GM23338 (cell line): Measurements from ENCODE around the gene SUCLG2. TPM values are rescaled to one million over a fixed set of nuclear protein-coding genes. Genes with fewer than 3 reads are reported as not detected.

Experiments
- ATAC-seq: fragments of 200-7000 bp; cut with Tn5 transposase; 3 replicates; pipeline ENCODE4 v1.9.1; 2020
- DNase-seq: peaks from one replicate; pipeline ENCODE4 v3.0.0-alpha.2; 2015; ENCODE audit warnings: low spot score
- H2AFZ ChIP-seq: fragments of 200-600 bp; sonication (generic); 2 replicates; pipeline ENCODE4 v1.8.0; 2016; ENCODE audit warnings: antibody characterized with exemption, mild to moderate bottlenecking, moderate library complexity
- H3F3A ChIP-seq: fragments of 200-600 bp; sonication (generic); replicated peaks from 2 replicates; pipeline ENCODE4 v1.8.0; 2017; ENCODE audit warnings: antibody characterized with exemption, mixed run types, low read depth
- H3K27ac ChIP-seq: fragments of 200-600 bp; sonication (generic); 2 replicates; pipeline ENCODE4 v1.6.1; 2016; ENCODE audit warnings: low read depth
- H3K27me3 ChIP-seq: fragments of 200-600 bp; sonication (generic); 2 replicates; pipeline ENCODE4 v1.8.0; 2016; ENCODE audit warnings: mild to moderate bottlenecking, mixed run types, moderate library complexity; ENCODE audit not compliant: insufficient read depth
- H3K36me3 ChIP-seq: fragments of 200-600 bp; sonication (generic); 2 replicates; pipeline ENCODE4 v1.8.0; 2016; ENCODE audit warnings: mild to moderate bottlenecking; ENCODE audit not compliant: insufficient read depth
- H3K4me1 ChIP-seq: fragments of 200-600 bp; sonication (generic); 2 replicates; pipeline ENCODE4 v1.8.0; 2016; ENCODE audit warnings: mild to moderate bottlenecking, moderate library complexity; ENCODE audit not compliant: insufficient read depth
- H3K4me2 ChIP-seq: fragments of 200-600 bp; sonication (generic); 2 replicates; pipeline ENCODE4 v1.7.1; 2017; ENCODE audit warnings: mixed run types
- H3K4me3 ChIP-seq: fragments of 200-600 bp; sonication (generic); 2 replicates; pipeline ENCODE4 v1.6.1; 2016; ENCODE audit warnings: mixed run types
- H3K79me2 ChIP-seq: fragments of 200-600 bp; sonication (generic); replicated peaks from 2 replicates; pipeline ENCODE4 v1.8.0; 2017; ENCODE audit warnings: mild to moderate bottlenecking; ENCODE audit not compliant: insufficient read depth
- H3K9me2 ChIP-seq: fragments of 200-600 bp; sonication (generic); 2 replicates; pipeline ENCODE4 v1.8.0; 2017; ENCODE audit not compliant: insufficient read depth
- H4K20me1 ChIP-seq: fragments of 200-600 bp; sonication (generic); replicated peaks from 2 replicates; pipeline ENCODE4 v1.8.0; 2017; ENCODE audit warnings: mild to moderate bottlenecking; ENCODE audit not compliant: insufficient read depth
- H3K27ac Mint-ChIP-seq: 2 replicates; pipeline ENCODE4 v1.8.0; 2020; ENCODE audit warnings: inconsistent platforms, mild to moderate bottlenecking, moderate library complexity, mixed read lengths
- H3K27me3 Mint-ChIP-seq: 3 replicates; pipeline ENCODE4 v1.8.0; 2022; ENCODE audit warnings: low read depth, mild to moderate bottlenecking, moderate library complexity, mixed read lengths, inconsistent platforms; ENCODE audit not compliant: insufficient read depth, poor library complexity
- H3K36me3 Mint-ChIP-seq: 3 replicates; pipeline ENCODE4 v1.8.0; 2021; ENCODE audit warnings: low read depth, mild to moderate bottlenecking, inconsistent platforms, moderate library complexity, mixed read lengths
- H3K4me1 Mint-ChIP-seq: 3 replicates; pipeline ENCODE4 v1.8.0; 2020; ENCODE audit warnings: mild to moderate bottlenecking, inconsistent platforms, mixed read lengths
- H3K4me3 Mint-ChIP-seq: 3 replicates; pipeline ENCODE4 v1.8.0; 2021; ENCODE audit warnings: moderate library complexity, mild to moderate bottlenecking, inconsistent platforms, mixed read lengths
- H3K9me3 Mint-ChIP-seq: 3 replicates; pipeline ENCODE4 v1.8.0; 2020; ENCODE audit warnings: moderate library complexity, mild to moderate bottlenecking, inconsistent platforms, mixed read lengths
- CREB1 ChIP-seq: fragments of 250-450 bp; sonication (Bioruptor Pico); IDR thresholded peaks from 2 replicates; pipeline ENCODE4 v1.5.0; 2020; ENCODE audit warnings: low read depth, mild to moderate bottlenecking, moderate library complexity
- CTCF ChIP-seq, 2 experiments: fragments of 200-600 bp in 1 of 2; sonication (generic) in 1 of 2; conservative IDR thresholded peaks; 2 replicates each; pipeline versions ENCODE4 v1.5.1 to v1.6.1; 2016 to 2017; ENCODE audit warnings: antibody characterized with exemption in 2 of 2, low read depth in 2 of 2, mild to moderate bottlenecking in 2 of 2, moderate library complexity in 1 of 2
- ETS1 ChIP-seq: IDR thresholded peaks from 2 replicates; pipeline ENCODE4 v1.6.1; 2016; ENCODE audit warnings: antibody characterized with exemption
- POLR2AphosphoS5 ChIP-seq: IDR thresholded peaks from 2 replicates; pipeline ENCODE4 v1.6.1; 2016; ENCODE audit warnings: antibody characterized with exemption, low read depth
- STAT1 ChIP-seq: IDR thresholded peaks from one replicate; pipeline ENCODE4 v1.6.1; 2016; ENCODE audit warnings: antibody characterized with exemption; ENCODE audit not compliant: unreplicated experiment
- ZNF114 ChIP-seq: fragments of 250-450 bp; sonication (Bioruptor Pico); IDR thresholded peaks from 2 replicates; pipeline ENCODE4 v1.5.0; 2020; ENCODE audit warnings: mild to moderate bottlenecking, moderate library complexity
- ZNF331 ChIP-seq: fragments of 250-450 bp; sonication (Bioruptor Pico); IDR thresholded peaks from 2 replicates; pipeline ENCODE4 v1.5.0; 2020; ENCODE audit warnings: low read depth, mild to moderate bottlenecking, moderate library complexity
- ZNF462 ChIP-seq: fragments of 250-450 bp; sonication (Bioruptor Pico); IDR thresholded peaks from 2 replicates; pipeline ENCODE4 v1.5.0; 2020; ENCODE audit warnings: mild to moderate bottlenecking, moderate library complexity
- polyA plus RNA-seq: library from polyadenylated mRNA; unstranded; fragments of >200 nt; fragmentation: Nextera tagmentation; extraction: Ambion mirVana; gene quantifications from 2 replicates; pipeline ENCODE4 v1.2.1, GENCODE V29; 2016
- total RNA-seq: library from RNA; depleted of rRNA; stranded (reverse); fragments of >200 nt; shearing (Covaris generic); gene quantifications from 2 replicates; pipeline ENCODE4 v1.2.3, GENCODE V29; 2014

SUCLG2 gene
- total and polyA plus RNA-seq, 2 experiments from 2014 or later: 29.3 to 39.0 TPM

- Histone ChIP-seq H3K9me2 (no peaks in the 10 kb centered on the region), H3K27me3 (no peaks in the 10 kb centered on the region), H2AFZ (no peak overlapping the region), H3K4me1 (no peaks in the 10 kb centered on the region), H4K20me1 (no peaks in the 10 kb centered on the region; the same call in 1 of the 2 replicates), H3K79me2 (0 out of 2 replicates have a peak, but pooled peaks cover 2% of the 10 kb centered on the region), H3K27ac (no peak overlapping the region), H3K36me3 (no peaks in the 10 kb centered on the region), H3K4me3 (no peak overlapping the region), H3K4me2 (no peak overlapping the region), H3F3A (no peaks in the 10 kb centered on the region)
- Mint-ChIP-seq H3K4me3 (no peak overlapping the region), H3K9me3 (peaks cover 5% of the 10 kb centered on the region; the same call in 2 of the 3 replicates), H3K4me1 (peaks cover 3% of the 10 kb centered on the region; the same call in 2 of the 3 replicates), H3K27ac (no peak overlapping the region), H3K27me3 (peaks cover 2% of the 10 kb centered on the region), H3K36me3 (peaks cover 12% of the 10 kb centered on the region; the same call in 2 of the 3 replicates)
- DNase-seq (no peak), ATAC-seq (no peak)
- TF ChIP-seq ZNF331 (no peak), STAT1 (no peak), ZNF114 (CRISPR knock-in tag) (no peak), CREB1 (no peak), CTCF (conservative IDR thresholded peaks at IDR 0.05; ENCODE audit: low read depth in 2 of 2) (no peak), ETS1 (no peak), ZNF462 (CRISPR knock-in tag) (no peak), POLR2AphosphoS5 (no peak)
Measured at GRCh38 chr3:67564973-67565372, 89.4 kb downstream of the SUCLG2 start.
